ENCODE results near the gene PLA2G6. TPM values are rescaled to one million over a fixed set of nuclear protein-coding genes. Genes with fewer than 3 reads are reported as not detected.

The PLA2G6 gene
- total and polyA plus RNA-seq, 2 of the 8 experiments (the other 6 are each of a cell fraction or from before 2014, with no cell fraction given), result 13.2 to 21.0 TPM

DNA sequence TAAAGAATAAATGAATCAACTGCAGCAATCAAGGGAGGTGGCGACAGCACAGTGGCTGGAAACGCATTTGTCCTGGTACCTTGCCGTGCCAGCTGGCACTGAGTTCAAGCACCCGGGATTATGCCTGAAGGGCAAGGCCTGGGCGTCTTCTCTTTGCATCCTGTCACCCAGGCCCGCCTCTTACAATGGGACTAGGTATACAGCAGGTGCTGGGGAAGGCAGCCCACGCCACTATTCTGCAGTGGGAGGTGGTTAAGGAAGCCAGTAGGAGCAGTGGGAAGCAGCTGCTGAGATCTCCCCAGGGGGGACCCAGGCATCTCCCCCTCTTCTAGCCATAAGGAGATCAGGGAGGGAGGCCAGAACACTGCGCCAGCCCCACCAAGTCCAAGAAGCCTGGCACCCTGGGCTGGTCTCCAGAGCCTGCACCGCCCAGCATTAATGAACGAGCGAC, 55.9 kb downstream of the PLA2G6 start (continued):
- TF ChIP-seq TAF7 (optimal IDR thresholded peaks at IDR 0.05; ENCODE audit: borderline replicate concordance, low read depth, low read length) (no peak), GTF2F1 (IDR thresholded peaks at IDR 0.05; ENCODE audit: borderline replicate concordance, low read depth, low read length) (no peak), CHD1 (IDR thresholded peaks at IDR 0.05; ENCODE audit: low read depth, low read length) (no peak), SP2 (IDR thresholded peaks at IDR 0.05; ENCODE audit: low read length) (no peak), EGR1 (IDR thresholded peaks at IDR 0.05; ENCODE audit: borderline replicate concordance, low read depth, low read length) (no peak), KDM5A (IDR thresholded peaks at IDR 0.05; ENCODE audit: low read length) (no peak), BRCA1 (IDR thresholded peaks at IDR 0.05; ENCODE audit: low read depth, low read length) (no peak)
